ENCODE results near the gene CCS.
"Not testable (repeated sequence)": the region's sequence is repeated elsewhere in the genome, so short reads cannot be mapped to it uniquely, and the experiment has no call there.

CCS gene

GRCh38 chr11:66603072-66603471 is 10.1 kb downstream of the CCS start:
- H3K9me3 ChIP-seq (ENCODE audit: insufficient read depth, low read length): no peaks in the 10 kb centered on the region
- no peak overlapping the region for H3K9ac ChIP-seq (ENCODE audit: low read length)
- H3K4me3 ChIP-seq (ENCODE audit: insufficient read depth, low read length, poor library complexity, severe bottlenecking): no peak overlapping the region
- H3K4me2 ChIP-seq (ENCODE audit: low read depth, low read length, poor library complexity, severe bottlenecking): no peak overlapping the region
- H3K79me2 ChIP-seq (ENCODE audit: insufficient read depth, low read length): no peaks in the 10 kb centered on the region
- no peaks in the 10 kb centered on the region for H3K27me3 ChIP-seq (ENCODE audit: low read length)
- H2AFZ ChIP-seq (ENCODE audit: low read depth, low read length, severe bottlenecking): no peak overlapping the region
- no peaks in the 10 kb centered on the region for H3F3A ChIP-seq (ENCODE audit: insufficient read depth)
- H3K36me3 ChIP-seq (ENCODE audit: low read length): no peaks in the 10 kb centered on the region
- no peaks in the 10 kb centered on the region for H4K20me1 ChIP-seq (ENCODE audit: low read depth, low read length)
- H3K9me2 ChIP-seq (replicated peaks; ENCODE audit: insufficient read depth, low read length): no peaks in the 10 kb centered on the region
- TF ChIP-seq EZH2phosphoT487 (conservative IDR thresholded peaks at IDR 0.05; ENCODE audit: low read length): no peak
- no peak for TF ChIP-seq CTCF (IDR thresholded peaks at IDR 0.05; ENCODE audit: insufficient read depth, low read length, poor library complexity, severe bottlenecking)
- no peak overlapping the region for H3K27ac ChIP-seq (ENCODE audit: low read depth, low read length)

GRCh38 chr11:66604155-66604554 is 11.2 kb downstream of the CCS start:
- TF ChIP-seq EZH2phosphoT487 (conservative IDR thresholded peaks at IDR 0.05; ENCODE audit: low read length) (no peak), CTCF (IDR thresholded peaks at IDR 0.05; ENCODE audit: insufficient read depth, low read length, poor library complexity, severe bottlenecking) (no peak)

GRCh38 chr11:66606608-66607007 is 13.6 kb downstream of the CCS start:
- H3K36me3 ChIP-seq (ENCODE audit: low read length); H3K79me2 ChIP-seq (ENCODE audit: insufficient read depth, low read length); H3K9me2 ChIP-seq (replicated peaks; ENCODE audit: insufficient read depth, low read length); H3F3A ChIP-seq (ENCODE audit: insufficient read depth); H3K4me2 ChIP-seq (ENCODE audit: low read depth, low read length, poor library complexity, severe bottlenecking); H3K9me3 ChIP-seq (ENCODE audit: insufficient read depth, low read length); H3K27me3 ChIP-seq (ENCODE audit: low read length); H3K9ac ChIP-seq (ENCODE audit: low read length); H2AFZ ChIP-seq (ENCODE audit: low read depth, low read length, severe bottlenecking); H3K27ac ChIP-seq (ENCODE audit: low read depth, low read length); H3K4me3 ChIP-seq (ENCODE audit: insufficient read depth, low read length, poor library complexity, severe bottlenecking); H4K20me1 ChIP-seq (ENCODE audit: low read depth, low read length): not testable (repeated sequence)

More at GRCh38 chr11:66604155-66604554, 11.2 kb downstream of the CCS start:
- Histone ChIP-seq H3K36me3 (ENCODE audit: low read length) (no peaks in the 10 kb centered on the region), H3F3A (ENCODE audit: insufficient read depth) (no peaks in the 10 kb centered on the region), H3K9ac (ENCODE audit: low read length) (no peak overlapping the region), H4K20me1 (ENCODE audit: low read depth, low read length) (no peaks in the 10 kb centered on the region), H3K27ac (ENCODE audit: low read depth, low read length) (no peak overlapping the region), H2AFZ (ENCODE audit: low read depth, low read length, severe bottlenecking) (no peak overlapping the region), H3K9me3 (ENCODE audit: insufficient read depth, low read length) (no peaks in the 10 kb centered on the region), H3K4me3 (ENCODE audit: insufficient read depth, low read length, poor library complexity, severe bottlenecking) (no peak overlapping the region), H3K27me3 (ENCODE audit: low read length) (no peaks in the 10 kb centered on the region), H3K79me2 (ENCODE audit: insufficient read depth, low read length) (no peaks in the 10 kb centered on the region), H3K4me2 (ENCODE audit: low read depth, low read length, poor library complexity, severe bottlenecking) (no peak overlapping the region), H3K9me2 (replicated peaks; ENCODE audit: insufficient read depth, low read length) (no peaks in the 10 kb centered on the region)

GRCh38 chr11:66607126-66607834 is 14.3 kb downstream of the CCS start:
- no peak overlapping the region for H3K27ac ChIP-seq (ENCODE audit: low read depth, low read length)

More at GRCh38 chr11:66607126-66607834, 14.3 kb downstream of the CCS start:
- no peak overlapping the region for H3K9ac ChIP-seq (ENCODE audit: low read length)
- H2AFZ ChIP-seq (ENCODE audit: low read depth, low read length, severe bottlenecking): no peak overlapping the region
- H3K9me2 ChIP-seq (replicated peaks; ENCODE audit: insufficient read depth, low read length): no peaks in the 10 kb centered on the region
- no peak overlapping the region for H3K4me2 ChIP-seq (ENCODE audit: low read depth, low read length, poor library complexity, severe bottlenecking)
- H3K4me3 ChIP-seq (ENCODE audit: insufficient read depth, low read length, poor library complexity, severe bottlenecking): no peak overlapping the region
- no peaks in the 10 kb centered on the region for H3K36me3 ChIP-seq (ENCODE audit: low read length)
- no peak for TF ChIP-seq EZH2phosphoT487 (conservative IDR thresholded peaks at IDR 0.05; ENCODE audit: low read length)
- no peak for TF ChIP-seq CTCF (IDR thresholded peaks at IDR 0.05; ENCODE audit: insufficient read depth, low read length, poor library complexity, severe bottlenecking)
- no peaks in the 10 kb centered on the region for H3K79me2 ChIP-seq (ENCODE audit: insufficient read depth, low read length)
- H3F3A ChIP-seq (ENCODE audit: insufficient read depth): no peaks in the 10 kb centered on the region
- H3K27me3 ChIP-seq (ENCODE audit: low read length): no peaks in the 10 kb centered on the region
- H3K9me3 ChIP-seq (ENCODE audit: insufficient read depth, low read length): no peaks in the 10 kb centered on the region
- H4K20me1 ChIP-seq (ENCODE audit: low read depth, low read length): no peaks in the 10 kb centered on the region
